Sigmoid colon (tissue), 7 donors: ENCODE results near the gene OR51B4. TPM values are rescaled to one million over a fixed set of nuclear protein-coding genes. Genes with fewer than 3 reads are reported as not detected.
"Not testable (repeated sequence)": the region's sequence is repeated elsewhere in the genome, so short reads cannot be mapped to it uniquely, and the experiment has no call there.

Experiments
- DNase-seq: peaks from one replicate; pipeline ENCODE4 v3.0.0-alpha.2; 2019
- H3K27ac ChIP-seq, 4 donors: fragments of 200-600 bp; sonication (generic); one replicate each; pipeline ENCODE4 v1.5.1; 2016 to 2019; ENCODE audit warnings: mild to moderate bottlenecking in 1 of 4
- H3K27me3 ChIP-seq, 3 donors: fragments of 200-600 bp; sonication (generic); one replicate each; pipeline ENCODE4 v1.5.1; 2019; ENCODE audit warnings: mild to moderate bottlenecking in 1 of 3
- H3K36me3 ChIP-seq, 4 donors: fragments of 200-600 bp; sonication (generic); one replicate each; pipeline ENCODE4 v1.5.1; 2016 to 2019
- H3K4me1 ChIP-seq, 4 donors: fragments of 200-600 bp; sonication (generic); one replicate each; pipeline ENCODE4 v1.5.1; 2017 to 2019
- H3K4me3 ChIP-seq, 4 donors: fragments of 200-600 bp; sonication (generic); one replicate each; pipeline ENCODE4 v1.5.1; 2017 to 2019; ENCODE audit warnings: mild to moderate bottlenecking in 2 of 4, moderate library complexity in 1 of 4
- H3K9me3 ChIP-seq, 4 donors: fragments of 200-600 bp in 3 of 4; sonication (generic) in 3 of 4; one replicate each; pipeline versions ENCODE4 v1.5.1 to v1.6.1; 2013 to 2019
- EP300 ChIP-seq, 4 donors: sonication (generic); formaldehyde crosslinking; IDR thresholded peaks; one replicate each; pipeline ENCODE4 v1.6.1; 2017; ENCODE audit warnings: antibody characterized with exemption in 4 of 4
- POLR2A ChIP-seq, 2 donors: fragments of 450-650 bp; IDR thresholded peaks; one replicate each; pipeline ENCODE4 v1.6.1; 2016; ENCODE audit warnings: antibody characterized with exemption in 2 of 2, mild to moderate bottlenecking in 2 of 2, moderate library complexity in 2 of 2
- POLR2AphosphoS5 ChIP-seq, 4 donors: sonication (generic); formaldehyde crosslinking; IDR thresholded peaks; one replicate each; pipeline ENCODE4 v1.6.1; 2017; ENCODE audit warnings: antibody characterized with exemption in 4 of 4
- WGBS, 2 donors: extraction: QIAGEN DNeasy Blood & Tissue Kit; methylation state at CpG; one replicate each; pipeline ENCODE4 v1.1.7; 2013; 5-methylcytosine and 5-hydroxymethylcytosine counted together
- intact Hi-C: fragments of 100-400 bp; cut with DNase I; formaldehyde crosslinking; loops from one replicate; pipeline ENCODE4 v1.15.1; 2023
- polyA plus RNA-seq, 3 donors: library from polyadenylated mRNA; stranded (reverse); fragments of 200-250 nt; gene quantifications; one replicate each; pipeline ENCODE4 v1.2.3, GENCODE V29; 2013
- total RNA-seq, 4 donors: library from RNA; depleted of rRNA; stranded (reverse); fragments of >200 nt; gene quantifications; one replicate each; pipeline ENCODE4 v1.1.0, GENCODE V29; 2016
- TF ChIP-seq, protein P1 (sequence below), 4 experiments: fragments of 450-650 bp in 3 of 4; fragments of 200-600 bp in 1 of 4; IDR thresholded peaks; one replicate each; pipeline ENCODE4 v1.5.1; 2016 to 2019; ENCODE audit warnings: antibody characterized with exemption in 4 of 4, mild to moderate bottlenecking in 3 of 4, moderate library complexity in 2 of 4
- donor health status: healthy with polysubstance abuse.
- donor health status: Bipolar disorder and iron deficiency.
- donor health status: healthy.

OR51B4 gene
- total and polyA plus RNA-seq, 7 donors, result not detected

DNA sequence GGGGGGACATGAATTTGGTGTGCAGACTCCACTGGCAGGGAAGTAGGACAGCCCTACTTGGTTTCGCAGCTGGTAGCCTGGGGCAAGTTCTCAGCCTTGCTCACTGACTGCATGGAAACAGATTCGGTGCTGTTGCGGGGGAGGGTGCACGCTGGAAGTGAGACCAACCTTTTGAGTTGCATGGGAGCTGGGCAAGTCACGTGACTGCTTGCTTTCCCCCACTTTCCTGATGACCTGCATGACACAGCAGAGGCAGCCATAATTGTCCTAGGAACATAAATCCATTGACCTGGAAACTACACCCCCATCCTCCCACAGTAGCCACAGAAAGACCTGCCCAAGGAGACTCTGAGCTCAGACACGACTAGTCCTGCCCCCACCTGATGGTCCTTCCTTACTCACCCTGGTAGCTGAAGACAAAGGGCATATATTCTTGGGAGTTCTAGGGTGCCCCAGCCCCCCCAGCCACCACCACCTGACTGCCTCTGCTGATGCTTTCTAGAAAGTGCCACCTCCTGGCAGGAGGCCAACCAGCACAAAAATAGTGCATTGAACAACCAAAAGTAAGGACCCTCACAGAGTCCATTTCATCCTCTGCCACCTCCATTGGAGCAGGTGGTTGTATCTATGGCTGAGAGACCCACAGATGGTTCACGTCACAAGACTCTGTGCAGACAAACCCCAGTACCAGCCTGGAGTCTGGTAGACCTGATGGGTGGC is 43.0 kb downstream of the OR51B4 start:
- 70 to 79% methylated on average over 7 of the region's 7 CpGs for WGBS, 2 donors

DNA sequence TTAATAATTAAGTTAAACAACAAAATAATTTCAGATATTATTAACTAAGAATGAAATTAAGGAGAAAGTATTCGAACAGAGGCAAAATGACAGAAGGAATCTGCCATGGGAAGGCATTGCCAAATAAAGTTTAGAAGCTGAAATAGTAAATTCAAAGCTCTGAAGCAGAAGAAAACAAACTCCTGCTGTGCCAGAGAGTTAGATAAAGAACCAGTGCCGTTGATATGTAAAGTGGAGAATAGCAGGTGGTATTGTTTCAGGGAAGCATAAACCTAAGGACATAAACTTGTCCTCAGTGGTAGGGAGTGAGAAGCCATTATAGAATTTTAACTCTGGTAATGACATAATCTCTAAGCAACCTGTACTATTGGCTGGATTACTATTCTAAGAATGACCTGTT is 44.5 kb downstream of the OR51B4 start:
- Histone ChIP-seq H3K4me1 (no peaks in the 10 kb centered on the region), H3K27ac (no peak overlapping the region), H3K27me3 (no peaks in the 10 kb centered on the region), H3K4me3 (no peak overlapping the region), H3K9me3 (no peaks in the 10 kb centered on the region), H3K36me3 (no peaks in the 10 kb centered on the region)
- intact Hi-C loops, result no loop called here
- WGBS, 2 donors, result 24 to 50% methylated on average over 2 of the region's 2 CpGs
- TF ChIP-seq POLR2AphosphoS5 (IDR thresholded peaks at IDR 0.05) (no peak), EP300 (IDR thresholded peaks at IDR 0.05) (no peak), POLR2A (IDR thresholded peaks at IDR 0.05) (no peak)
- TF ChIP-seq, protein P1, sequence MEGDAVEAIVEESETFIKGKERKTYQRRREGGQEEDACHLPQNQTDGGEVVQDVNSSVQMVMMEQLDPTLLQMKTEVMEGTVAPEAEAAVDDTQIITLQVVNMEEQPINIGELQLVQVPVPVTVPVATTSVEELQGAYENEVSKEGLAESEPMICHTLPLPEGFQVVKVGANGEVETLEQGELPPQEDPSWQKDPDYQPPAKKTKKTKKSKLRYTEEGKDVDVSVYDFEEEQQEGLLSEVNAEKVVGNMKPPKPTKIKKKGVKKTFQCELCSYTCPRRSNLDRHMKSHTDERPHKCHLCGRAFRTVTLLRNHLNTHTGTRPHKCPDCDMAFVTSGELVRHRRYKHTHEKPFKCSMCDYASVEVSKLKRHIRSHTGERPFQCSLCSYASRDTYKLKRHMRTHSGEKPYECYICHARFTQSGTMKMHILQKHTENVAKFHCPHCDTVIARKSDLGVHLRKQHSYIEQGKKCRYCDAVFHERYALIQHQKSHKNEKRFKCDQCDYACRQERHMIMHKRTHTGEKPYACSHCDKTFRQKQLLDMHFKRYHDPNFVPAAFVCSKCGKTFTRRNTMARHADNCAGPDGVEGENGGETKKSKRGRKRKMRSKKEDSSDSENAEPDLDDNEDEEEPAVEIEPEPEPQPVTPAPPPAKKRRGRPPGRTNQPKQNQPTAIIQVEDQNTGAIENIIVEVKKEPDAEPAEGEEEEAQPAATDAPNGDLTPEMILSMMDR (IDR thresholded peaks at IDR 0.05), result no peak
- no peak for DNase-seq

More for the DNA sequence above, 43.0 kb downstream of the OR51B4 start:
- TF ChIP-seq POLR2AphosphoS5 (IDR thresholded peaks at IDR 0.05) (no peak), EP300 (IDR thresholded peaks at IDR 0.05) (no peak), POLR2A (IDR thresholded peaks at IDR 0.05) (no peak)
- TF ChIP-seq, protein P1 (IDR thresholded peaks at IDR 0.05), result no peak
- H3K4me3 ChIP-seq, result no peak overlapping the region
- no peak for DNase-seq
- H3K4me1 ChIP-seq, result no peaks in the 10 kb centered on the region
- intact Hi-C loops, result no loop called here
- H3K27ac ChIP-seq, result no peak overlapping the region
- H3K27me3 ChIP-seq, result no peaks in the 10 kb centered on the region
- H3K9me3 ChIP-seq, result no peaks in the 10 kb centered on the region
- no peaks in the 10 kb centered on the region for H3K36me3 ChIP-seq

DNA sequence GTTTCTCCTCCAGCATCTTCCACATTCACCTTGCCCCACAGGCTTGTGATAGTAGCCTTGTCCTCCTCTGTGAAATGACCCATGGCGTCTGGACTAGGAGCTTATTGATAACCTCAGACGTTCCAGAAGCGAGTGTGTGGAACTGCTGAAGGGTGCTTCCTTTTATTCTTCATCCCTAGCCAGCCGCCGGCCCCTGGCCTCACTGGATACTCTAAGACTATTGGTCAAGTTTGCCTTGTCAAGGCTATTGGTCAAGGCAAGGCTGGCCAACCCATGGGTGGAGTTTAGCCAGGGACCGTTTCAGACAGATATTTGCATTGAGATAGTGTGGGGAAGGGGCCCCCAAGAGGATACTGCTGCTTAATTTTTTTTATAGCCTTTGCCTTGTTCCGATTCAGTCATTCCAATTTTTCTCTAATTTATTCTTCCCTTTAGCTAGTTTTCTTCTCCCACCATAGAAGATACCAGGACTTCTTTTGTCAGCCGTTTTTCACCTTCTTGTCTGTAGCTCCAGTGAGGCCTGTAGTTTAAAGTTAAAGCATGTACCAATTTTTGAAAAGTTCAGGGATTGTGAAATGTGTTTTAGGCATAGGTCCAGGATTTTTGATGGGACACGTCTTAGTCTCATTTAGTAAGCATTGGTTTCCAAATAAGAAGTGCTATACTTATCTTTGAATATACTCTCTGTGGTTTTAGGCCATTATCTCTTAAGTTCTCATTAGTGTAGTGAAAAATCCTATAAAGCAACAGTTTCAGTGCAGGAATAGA is 46.9 kb downstream of the OR51B4 start, which contains the start of gene HBG2:
TSS of gene HBG2 (minus strand) at position 136 of the 768 bp plus-strand sequence. CDS start at position 83, 53 bp downstream.
- H3K36me3 ChIP-seq, DNase-seq, H3K4me1 ChIP-seq, H3K4me3 ChIP-seq, H3K9me3 ChIP-seq, H3K27ac ChIP-seq, H3K27me3 ChIP-seq, intact Hi-C loops: not testable (repeated sequence)
- WGBS, 2 donors, result 72 to 78% methylated on average over 4 of the region's 9 CpGs

DNA sequence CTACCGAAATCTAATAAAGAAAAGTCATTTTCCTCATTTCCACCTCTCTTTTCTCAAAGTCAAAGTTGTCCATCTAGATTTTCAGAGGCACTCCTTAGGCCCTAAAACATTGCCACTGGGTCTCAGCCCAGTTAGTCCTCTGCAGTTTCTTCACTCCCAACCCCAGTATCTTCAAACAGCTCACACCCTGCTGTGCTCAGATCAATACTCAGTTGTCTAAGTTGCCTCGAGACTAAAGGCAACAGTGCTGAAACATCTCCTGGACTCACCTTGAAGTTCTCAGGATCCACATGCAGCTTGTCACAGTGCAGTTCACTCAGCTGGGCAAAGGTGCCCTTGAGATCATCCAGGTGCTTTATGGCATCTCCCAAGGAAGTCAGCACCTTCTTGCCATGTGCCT is 47.7 kb downstream of the OR51B4 start:
- H3K4me1 ChIP-seq, DNase-seq, intact Hi-C loops, H3K36me3 ChIP-seq, H3K27me3 ChIP-seq, H3K9me3 ChIP-seq, H3K4me3 ChIP-seq, H3K27ac ChIP-seq: not testable (repeated sequence)
- 69 to 82% methylated on average over 2 of the region's 2 CpGs for WGBS, 2 donors

DNA sequence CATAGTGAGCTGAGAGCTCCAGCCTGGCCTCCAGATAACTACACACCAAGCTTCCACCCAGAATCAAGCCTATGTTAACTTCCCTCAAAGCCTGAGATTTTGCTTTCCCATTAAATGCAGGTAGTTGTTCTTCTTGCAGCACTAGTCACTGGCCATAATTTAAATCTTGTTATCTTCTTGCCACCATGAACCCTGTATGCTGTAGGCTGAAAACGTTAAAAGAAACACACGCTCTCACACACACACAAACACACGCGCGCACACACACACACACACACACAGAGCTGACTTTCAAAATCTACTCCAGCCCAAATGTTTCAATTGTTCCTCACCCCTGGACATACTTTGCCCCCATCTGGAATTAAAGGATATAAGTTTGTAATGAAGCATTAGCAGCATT is 48.3 kb downstream of the OR51B4 start:
- WGBS, 2 donors, result 83% methylated on average over 5 of the region's 5 CpGs
- H3K27ac ChIP-seq, intact Hi-C loops: not testable (repeated sequence)

DNA sequence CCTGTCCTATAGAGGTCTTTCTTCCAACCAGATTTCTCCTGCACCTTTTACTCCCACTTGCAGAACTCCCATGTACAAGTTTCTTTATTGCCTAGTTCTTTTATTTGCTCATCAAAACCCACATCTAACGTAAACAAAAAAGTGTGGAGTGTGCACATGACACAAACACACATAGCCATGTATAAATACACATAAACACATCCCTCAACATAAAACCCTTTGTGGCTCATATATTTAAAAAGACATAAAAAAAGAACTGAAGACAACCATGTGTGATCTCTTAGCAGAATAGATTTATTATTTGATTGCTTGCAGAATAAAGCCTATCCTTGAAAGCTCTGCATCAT is 48.9 kb downstream of the OR51B4 start:
- intact Hi-C loops, result no loop called here
- Histone ChIP-seq H3K27me3 (no peaks in the 10 kb centered on the region), H3K4me3 (no peak overlapping the region), H3K4me1 (no peaks in the 10 kb centered on the region), H3K36me3 (no peaks in the 10 kb centered on the region), H3K27ac (no peak overlapping the region), H3K9me3 (no peaks in the 10 kb centered on the region)
- 10 to 52% methylated on average over 1 of the region's 1 CpG for WGBS, 2 donors
- TF ChIP-seq, protein P1 (IDR thresholded peaks at IDR 0.05), result no peak
- TF ChIP-seq POLR2A (IDR thresholded peaks at IDR 0.05) (no peak), EP300 (IDR thresholded peaks at IDR 0.05) (no peak), POLR2AphosphoS5 (IDR thresholded peaks at IDR 0.05) (no peak)
- DNase-seq, result no peak

More for the DNA sequence above, 48.3 kb downstream of the OR51B4 start:
- DNase-seq, H3K4me3 ChIP-seq, H3K27me3 ChIP-seq, H3K36me3 ChIP-seq, H3K9me3 ChIP-seq, H3K4me1 ChIP-seq: not testable (repeated sequence)
